HG03565 (cell line): ENCODE measurements around the gene SIGLEC10.

Experiments used
- ATAC-seq: cut with Tn5 transposase; IDR thresholded peaks from one replicate; pipeline ENCODE4 v1.9.1; 2021; ENCODE audit warnings: mild to moderate bottlenecking, moderate library complexity; ENCODE audit not compliant: unreplicated experiment

SIGLEC10 gene

DNA sequence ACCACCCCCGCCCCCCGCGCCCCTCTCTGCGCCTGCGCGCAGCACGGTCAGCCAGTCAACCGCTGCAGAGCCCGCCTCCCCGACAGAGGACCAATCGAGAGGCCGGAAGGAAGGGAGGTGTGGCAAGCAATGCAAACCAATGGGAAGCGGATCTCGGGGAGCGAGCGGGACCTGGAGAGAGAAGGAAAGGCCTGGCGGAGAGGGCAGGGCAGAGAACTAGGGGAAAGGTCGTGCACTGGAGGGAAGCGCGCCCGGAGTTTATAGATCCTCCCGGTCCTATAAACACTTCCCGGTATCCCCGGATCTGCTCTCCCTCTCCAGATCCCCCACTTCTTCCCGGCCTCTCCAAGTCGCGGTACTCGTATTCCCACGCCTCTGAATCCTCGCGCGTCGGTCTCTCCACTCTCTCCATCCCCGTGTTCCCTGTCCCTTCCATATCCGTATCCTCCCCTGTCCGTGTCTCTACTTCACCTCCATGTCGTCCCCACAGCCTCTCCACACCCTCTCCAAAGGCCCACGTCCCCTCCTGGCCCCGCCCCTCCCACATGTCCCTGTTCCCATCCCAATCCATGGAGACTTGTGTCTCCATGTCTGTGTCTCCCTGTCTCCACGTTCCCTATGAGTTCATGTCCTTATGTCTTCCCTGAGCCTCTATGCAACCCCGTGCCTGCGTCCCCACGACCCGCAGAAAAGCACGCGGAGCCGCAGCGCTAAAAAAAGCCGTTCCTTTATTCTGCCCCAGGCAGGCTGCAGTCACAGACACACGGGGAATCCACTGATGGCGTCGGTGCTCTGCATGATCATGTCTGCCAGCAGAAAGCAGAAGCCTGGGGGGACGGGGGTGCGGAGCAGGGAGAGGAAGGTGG lies 50.8 kb downstream of the SIGLEC10 start:
- ATAC-seq = no peak

DNA sequence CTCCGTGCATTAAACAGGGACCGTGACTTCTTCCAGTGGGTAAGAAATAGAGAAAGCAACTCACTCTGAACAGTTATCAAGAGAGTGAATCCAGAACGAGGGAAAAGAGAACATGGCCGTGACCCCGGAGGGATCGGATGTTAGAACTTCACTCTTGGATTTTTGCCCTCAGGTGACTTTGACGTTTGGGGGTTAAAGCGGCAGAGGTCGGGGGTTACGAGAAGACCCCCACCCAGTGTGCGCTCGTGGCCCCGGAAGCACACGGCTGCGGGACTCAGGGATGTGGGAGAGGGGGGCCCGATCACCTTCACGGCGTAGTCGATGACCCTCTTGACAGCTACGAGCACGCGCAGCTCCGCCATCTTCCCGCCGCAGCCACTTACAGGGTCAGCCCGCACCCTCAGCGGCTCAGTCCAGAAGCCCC lies 51.5 kb downstream of the SIGLEC10 start, which contains the start of gene ETFB:
Gene ETFB, minus strand, starts transcription at position 424 of the 424 bp plus-strand sequence. Its CDS starts 62 bp downstream, at position 362.
- ATAC-seq = no peak

- ATAC-seq = no peak
Measured at GRCh38 chr19:51365211-51365964, 52.1 kb downstream of the SIGLEC10 start.

- no peak for ATAC-seq
Measured at GRCh38 chr19:51364200-51365106, 53.0 kb downstream of the SIGLEC10 start.

DNA sequence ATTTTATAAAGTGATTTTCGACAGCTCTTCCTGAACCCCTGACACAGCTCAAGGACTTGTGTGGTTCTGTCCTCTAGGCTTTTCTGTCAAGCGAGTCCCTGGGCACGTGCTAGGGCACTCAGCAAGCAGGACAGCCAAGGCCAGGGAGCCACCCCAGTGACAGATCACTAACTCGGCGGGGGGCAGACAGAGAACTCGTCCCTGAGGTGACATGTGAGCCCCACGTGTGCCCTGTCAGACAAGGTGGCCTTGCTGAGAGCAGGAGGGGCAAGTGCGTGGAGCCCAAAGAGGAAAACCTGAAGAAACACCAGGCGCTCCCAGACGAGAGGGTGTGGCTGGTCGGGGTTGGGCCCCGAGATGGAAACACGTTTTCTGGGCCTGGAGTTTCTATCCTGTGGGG lies 56.2 kb downstream of the SIGLEC10 start:
- no peak for ATAC-seq
